ENCODE results near the gene FTO. TPM values are rescaled to one million over a fixed set of nuclear protein-coding genes. Genes with fewer than 3 reads are reported as not detected.
A peak's percentile ranks its signal among the peaks of the same experiment; 100 is the strongest.

Gene FTO
- total and polyA plus RNA-seq, 2 of the 13 experiments (the other 11 are each of a cell fraction or from before 2014, with no cell fraction given): 41.6 to 55.8 TPM

DNA sequence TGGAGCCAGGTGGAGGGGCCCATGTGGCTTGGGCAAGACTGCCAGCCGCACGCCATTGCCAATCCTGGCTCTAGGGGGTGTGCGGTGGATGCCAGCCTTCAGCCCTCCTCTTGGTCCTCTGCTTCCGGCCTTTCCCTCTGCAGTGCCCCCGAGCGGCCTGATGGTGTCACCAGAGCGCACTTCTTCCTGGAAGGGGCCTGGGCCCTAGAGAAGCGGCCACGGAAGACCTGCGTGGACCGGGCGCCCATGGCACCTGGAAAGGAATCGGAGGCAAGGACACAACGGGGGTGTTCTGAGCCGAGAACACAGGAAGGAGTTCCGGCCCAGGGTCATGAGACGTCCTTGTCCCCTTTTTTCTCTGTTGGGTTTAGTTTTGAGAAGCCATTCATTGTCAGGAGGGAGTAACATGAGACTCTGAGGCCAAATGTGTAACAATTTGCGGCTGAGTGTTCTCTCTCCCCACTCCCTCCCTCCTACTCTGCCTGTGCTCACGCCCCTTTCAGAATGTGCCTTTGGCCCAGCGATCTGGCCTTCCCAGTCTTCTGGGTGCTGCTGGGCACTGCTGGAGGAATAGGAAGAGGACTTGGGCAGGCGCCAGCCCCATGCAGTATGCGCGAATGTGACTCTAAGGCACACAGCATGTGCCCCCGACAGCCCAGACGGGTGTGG lies 489.8 kb downstream of the FTO start (continued):
- TF ChIP-seq ZNF326 (CRISPR knock-in tag; IDR thresholded peaks at IDR 0.05; ENCODE audit: borderline replicate concordance) (no peak), GPN1 (CRISPR knock-in tag; IDR thresholded peaks at IDR 0.05; ENCODE audit: borderline replicate concordance) (no peak), ZNF841 (CRISPR knock-in tag; IDR thresholded peaks at IDR 0.05; ENCODE audit: borderline replicate concordance) (no peak), SOX5 (CRISPR knock-in tag; IDR thresholded peaks at IDR 0.05; ENCODE audit: borderline replicate concordance) (peak; percentile 40; the same call in 1 of the 2 replicates), KDM5A (IDR thresholded peaks at IDR 0.05; ENCODE audit: borderline replicate concordance, low read length) (no peak), AGO1 (IDR thresholded peaks at IDR 0.05; ENCODE audit: low read depth, low read length, poor library complexity, severe bottlenecking) (peak; percentile 67), ELF1 (CRISPR knock-in tag; IDR thresholded peaks at IDR 0.05) (peak; percentile 91), MAFG (CRISPR knock-in tag; IDR thresholded peaks at IDR 0.05) (no peak), ZNF225 (CRISPR knock-in tag; IDR thresholded peaks at IDR 0.05) (peak; percentile 51; the same call in 1 of the 2 replicates), HNRNPUL1 (IDR thresholded peaks at IDR 0.05; ENCODE audit: low read depth, low read length) (no peak), ZNF614 (CRISPR knock-in tag; IDR thresholded peaks at IDR 0.05; ENCODE audit: borderline replicate concordance) (no peak; the same call in 1 of the 2 replicates), ZNF558 (CRISPR knock-in tag; IDR thresholded peaks at IDR 0.05; ENCODE audit: borderline replicate concordance) (no peak), GATAD2A (CRISPR knock-in tag; IDR thresholded peaks at IDR 0.05) (peak; percentile 72), EZH2 (conservative IDR thresholded peaks at IDR 0.05; ENCODE audit: low read depth, low read length) (no peak), CBFB (CRISPR knock-in tag; IDR thresholded peaks at IDR 0.05) (peak; percentile 60; the same call in 1 of the 2 replicates), TOPORS (CRISPR knock-in tag; IDR thresholded peaks at IDR 0.05) (no peak; the same call in 1 of the 2 replicates), ZNF501 (CRISPR knock-in tag; IDR thresholded peaks at IDR 0.05) (no peak), ZMAT3 (CRISPR knock-in tag; conservative IDR thresholded peaks at IDR 0.05) (no peak)
- TF ChIP-seq, protein P1, sequence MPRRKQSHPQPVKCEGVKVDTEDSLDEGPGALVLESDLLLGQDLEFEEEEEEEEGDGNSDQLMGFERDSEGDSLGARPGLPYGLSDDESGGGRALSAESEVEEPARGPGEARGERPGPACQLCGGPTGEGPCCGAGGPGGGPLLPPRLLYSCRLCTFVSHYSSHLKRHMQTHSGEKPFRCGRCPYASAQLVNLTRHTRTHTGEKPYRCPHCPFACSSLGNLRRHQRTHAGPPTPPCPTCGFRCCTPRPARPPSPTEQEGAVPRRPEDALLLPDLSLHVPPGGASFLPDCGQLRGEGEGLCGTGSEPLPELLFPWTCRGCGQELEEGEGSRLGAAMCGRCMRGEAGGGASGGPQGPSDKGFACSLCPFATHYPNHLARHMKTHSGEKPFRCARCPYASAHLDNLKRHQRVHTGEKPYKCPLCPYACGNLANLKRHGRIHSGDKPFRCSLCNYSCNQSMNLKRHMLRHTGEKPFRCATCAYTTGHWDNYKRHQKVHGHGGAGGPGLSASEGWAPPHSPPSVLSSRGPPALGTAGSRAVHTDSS (CRISPR knock-in tag; conservative IDR thresholded peaks at IDR 0.05): no peak
- TF ChIP-seq, protein P2, sequence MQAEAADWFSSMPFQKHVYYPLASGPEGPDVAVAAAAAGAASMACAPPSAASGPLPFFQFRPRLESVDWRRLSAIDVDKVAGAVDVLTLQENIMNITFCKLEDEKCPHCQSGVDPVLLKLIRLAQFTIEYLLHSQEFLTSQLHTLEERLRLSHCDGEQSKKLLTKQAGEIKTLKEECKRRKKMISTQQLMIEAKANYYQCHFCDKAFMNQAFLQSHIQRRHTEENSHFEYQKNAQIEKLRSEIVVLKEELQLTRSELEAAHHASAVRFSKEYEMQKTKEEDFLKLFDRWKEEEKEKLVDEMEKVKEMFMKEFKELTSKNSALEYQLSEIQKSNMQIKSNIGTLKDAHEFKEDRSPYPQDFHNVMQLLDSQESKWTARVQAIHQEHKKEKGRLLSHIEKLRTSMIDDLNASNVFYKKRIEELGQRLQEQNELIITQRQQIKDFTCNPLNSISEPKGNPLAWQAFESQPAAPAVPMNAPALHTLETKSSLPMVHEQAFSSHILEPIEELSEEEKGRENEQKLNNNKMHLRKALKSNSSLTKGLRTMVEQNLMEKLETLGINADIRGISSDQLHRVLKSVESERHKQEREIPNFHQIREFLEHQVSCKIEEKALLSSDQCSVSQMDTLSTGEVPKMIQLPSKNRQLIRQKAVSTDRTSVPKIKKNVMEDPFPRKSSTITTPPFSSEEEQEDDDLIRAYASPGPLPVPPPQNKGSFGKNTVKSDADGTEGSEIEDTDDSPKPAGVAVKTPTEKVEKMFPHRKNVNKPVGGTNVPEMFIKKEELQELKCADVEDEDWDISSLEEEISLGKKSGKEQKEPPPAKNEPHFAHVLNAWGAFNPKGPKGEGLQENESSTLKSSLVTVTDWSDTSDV (CRISPR knock-in tag; IDR thresholded peaks at IDR 0.05): no peak
- TF ChIP-seq, protein P3, sequence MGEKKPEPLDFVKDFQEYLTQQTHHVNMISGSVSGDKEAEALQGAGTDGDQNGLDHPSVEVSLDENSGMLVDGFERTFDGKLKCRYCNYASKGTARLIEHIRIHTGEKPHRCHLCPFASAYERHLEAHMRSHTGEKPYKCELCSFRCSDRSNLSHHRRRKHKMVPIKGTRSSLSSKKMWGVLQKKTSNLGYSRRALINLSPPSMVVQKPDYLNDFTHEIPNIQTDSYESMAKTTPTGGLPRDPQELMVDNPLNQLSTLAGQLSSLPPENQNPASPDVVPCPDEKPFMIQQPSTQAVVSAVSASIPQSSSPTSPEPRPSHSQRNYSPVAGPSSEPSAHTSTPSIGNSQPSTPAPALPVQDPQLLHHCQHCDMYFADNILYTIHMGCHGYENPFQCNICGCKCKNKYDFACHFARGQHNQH (CRISPR knock-in tag; IDR thresholded peaks at IDR 0.05): peak; percentile 65; the same call in 1 of the 2 replicates
- TF ChIP-seq, protein P4, sequence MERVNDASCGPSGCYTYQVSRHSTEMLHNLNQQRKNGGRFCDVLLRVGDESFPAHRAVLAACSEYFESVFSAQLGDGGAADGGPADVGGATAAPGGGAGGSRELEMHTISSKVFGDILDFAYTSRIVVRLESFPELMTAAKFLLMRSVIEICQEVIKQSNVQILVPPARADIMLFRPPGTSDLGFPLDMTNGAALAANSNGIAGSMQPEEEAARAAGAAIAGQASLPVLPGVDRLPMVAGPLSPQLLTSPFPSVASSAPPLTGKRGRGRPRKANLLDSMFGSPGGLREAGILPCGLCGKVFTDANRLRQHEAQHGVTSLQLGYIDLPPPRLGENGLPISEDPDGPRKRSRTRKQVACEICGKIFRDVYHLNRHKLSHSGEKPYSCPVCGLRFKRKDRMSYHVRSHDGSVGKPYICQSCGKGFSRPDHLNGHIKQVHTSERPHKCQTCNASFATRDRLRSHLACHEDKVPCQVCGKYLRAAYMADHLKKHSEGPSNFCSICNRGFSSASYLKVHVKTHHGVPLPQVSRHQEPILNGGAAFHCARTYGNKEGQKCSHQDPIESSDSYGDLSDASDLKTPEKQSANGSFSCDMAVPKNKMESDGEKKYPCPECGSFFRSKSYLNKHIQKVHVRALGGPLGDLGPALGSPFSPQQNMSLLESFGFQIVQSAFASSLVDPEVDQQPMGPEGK (CRISPR knock-in tag; IDR thresholded peaks at IDR 0.05): peak; percentile 40; the same call in 1 of the 2 replicates
- TF ChIP-seq, protein P5, sequence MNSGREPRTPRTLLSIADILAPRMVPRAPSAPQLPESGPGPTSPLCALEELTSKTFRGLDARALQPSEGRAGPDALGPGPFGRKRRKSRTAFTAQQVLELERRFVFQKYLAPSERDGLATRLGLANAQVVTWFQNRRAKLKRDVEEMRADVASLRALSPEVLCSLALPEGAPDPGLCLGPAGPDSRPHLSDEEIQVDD (CRISPR knock-in tag; IDR thresholded peaks at IDR 0.05; ENCODE audit: borderline replicate concordance): peak; percentile 35; the same call in 1 of the 2 replicates
